Cardiac muscle cell (in vitro differentiated cells and primary cell): ENCODE data around the gene CMTM8. TPM values are rescaled to one million over a fixed set of nuclear protein-coding genes. Genes with fewer than 3 reads are reported as not detected.

Experiments
- DNase-seq, 2 donors: peaks; one replicate each; pipeline versions ENCODE4 v3.0.0 to v3.0.0-alpha.2; 2010 to 2017; ENCODE audit warnings: low read depth in 1 of 2, low spot score in 1 of 2
- H3K27ac ChIP-seq: fragments of 200-600 bp; sonication (generic); 2 replicates; pipeline ENCODE4 v1.5.1; 2016
- H3K27me3 ChIP-seq: fragments of 200-600 bp; sonication (generic); 2 replicates; pipeline ENCODE4 v1.6.0; 2016; ENCODE audit warnings: control low read depth
- H3K36me3 ChIP-seq: fragments of 200-600 bp; sonication (generic); 2 replicates; pipeline ENCODE4 v1.5.1; 2016; ENCODE audit warnings: control low read depth
- H3K4me1 ChIP-seq: fragments of 200-600 bp; sonication (generic); 2 replicates; pipeline ENCODE4 v1.8.1; 2017; ENCODE audit warnings: low read depth, mild to moderate bottlenecking, mixed run types
- H3K4me3 ChIP-seq: fragments of 200-600 bp; sonication (generic); 2 replicates; pipeline ENCODE4 v1.5.1; 2016; ENCODE audit warnings: mild to moderate bottlenecking
- H3K9me3 ChIP-seq: fragments of 200-600 bp; sonication (generic); 2 replicates; pipeline ENCODE4 v1.5.1; 2017; ENCODE audit warnings: low read depth, mild to moderate bottlenecking, control low read depth
- CTCF ChIP-seq: IDR thresholded peaks from 2 replicates; pipeline ENCODE4 v1.5.1; 2012; ENCODE audit warnings: low read depth, mild to moderate bottlenecking, low read length
- polyA plus RNA-seq: library from polyadenylated mRNA; unstranded; fragments of >200 nt; fragmentation: Nextera tagmentation; extraction: Ambion mirVana; gene quantifications from 2 replicates; pipeline ENCODE4 v1.2.1, GENCODE V29; 2016
- total RNA-seq: library from RNA; depleted of rRNA; stranded (reverse); fragments of >200 nt; gene quantifications from 2 replicates; pipeline ENCODE4 v1.2.3, GENCODE V29; 2016

CMTM8 gene
- total and polyA plus RNA-seq, 2 experiments from 2014 or later, result 6.9 to 12.5 TPM

GRCh38 chr3:32241100-32241499 is 2.6 kb downstream of the CMTM8 start:
- no peaks in the 10 kb centered on the region for H3K36me3 ChIP-seq
- no peak for DNase-seq
- no peaks in the 10 kb centered on the region for H3K9me3 ChIP-seq
- no peak for TF ChIP-seq CTCF
- H3K4me3 ChIP-seq, result no peak overlapping the region
- H3K4me1 ChIP-seq, result no peaks in the 10 kb centered on the region
- no peak overlapping the region for H3K27ac ChIP-seq
- H3K27me3 ChIP-seq, result peaks cover 11% of the 10 kb centered on the region

DNA sequence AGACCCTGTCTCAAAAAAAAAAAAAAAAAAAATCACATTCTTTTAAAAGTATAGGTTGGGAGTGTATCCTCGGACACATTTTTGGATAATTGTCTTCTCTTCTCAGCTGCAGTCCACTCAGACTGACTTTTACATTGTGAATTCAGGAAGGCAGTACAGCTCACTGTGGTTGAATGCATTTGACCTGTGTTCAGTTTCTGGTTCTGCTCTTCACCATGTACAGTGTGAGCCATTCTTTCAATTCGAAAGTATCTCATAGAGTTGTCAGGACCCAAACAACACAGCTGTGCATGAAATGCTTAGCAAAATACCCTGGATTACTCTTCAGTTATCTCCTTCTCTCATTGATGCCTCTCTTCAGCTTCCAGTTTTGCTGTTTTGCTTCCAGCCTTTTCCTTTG is 5.0 kb downstream of the CMTM8 start:
- no peaks in the 10 kb centered on the region for H3K4me1 ChIP-seq
- H3K9me3 ChIP-seq, result no peaks in the 10 kb centered on the region
- H3K36me3 ChIP-seq, result no peaks in the 10 kb centered on the region
- TF ChIP-seq CTCF, result no peak
- H3K4me3 ChIP-seq, result no peak overlapping the region
- DNase-seq, result no peak
- H3K27ac ChIP-seq, result no peak overlapping the region
- H3K27me3 ChIP-seq, result no peaks in the 10 kb centered on the region

- Histone ChIP-seq H3K4me3 (no peak overlapping the region), H3K4me1 (no peaks in the 10 kb centered on the region), H3K9me3 (no peaks in the 10 kb centered on the region), H3K27ac (no peak overlapping the region), H3K36me3 (no peaks in the 10 kb centered on the region), H3K27me3 (no peaks in the 10 kb centered on the region)
- no peak for TF ChIP-seq CTCF
- DNase-seq, result no peak
These were observed 6.7 kb downstream of the CMTM8 start for GRCh38 chr3:32245200-32245599.

DNA sequence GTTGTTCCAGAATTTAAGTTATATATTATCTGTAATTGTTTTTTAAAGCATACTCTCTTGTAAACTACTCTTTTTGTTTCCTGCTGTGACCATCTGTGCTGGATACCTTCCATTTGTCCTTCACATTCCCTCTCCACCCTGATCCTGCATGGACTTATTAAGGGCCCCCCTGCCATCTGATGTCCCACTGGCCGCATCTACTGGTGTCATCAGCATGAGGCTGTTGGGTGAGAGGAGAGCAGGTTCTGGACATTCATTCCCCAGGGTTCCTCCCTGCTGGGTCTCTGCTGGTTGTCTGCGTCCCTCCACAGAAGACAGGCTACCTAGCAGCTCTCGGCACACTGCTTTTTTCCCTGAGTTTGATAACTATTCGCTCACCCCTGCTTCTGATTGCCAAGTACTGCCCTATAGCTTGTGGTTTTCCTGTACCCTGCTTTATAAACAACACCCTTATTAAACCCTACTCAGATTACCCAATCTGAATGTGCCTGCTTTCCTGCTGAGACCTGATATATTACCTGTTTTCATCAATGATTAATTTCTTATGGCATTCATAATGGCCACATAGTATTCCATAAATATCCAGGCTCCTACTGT is 7.7 kb downstream of the CMTM8 start:
- Histone ChIP-seq H3K4me3 (no peak overlapping the region), H3K27me3 (no peaks in the 10 kb centered on the region), H3K9me3 (no peaks in the 10 kb centered on the region), H3K36me3 (no peaks in the 10 kb centered on the region), H3K4me1 (no peaks in the 10 kb centered on the region), H3K27ac (no peak overlapping the region)
- TF ChIP-seq CTCF, result no peak
- no peak for DNase-seq

GRCh38 chr3:32249184-32249782 is 10.8 kb downstream of the CMTM8 start:
- Histone ChIP-seq H3K9me3 (no peaks in the 10 kb centered on the region), H3K27me3 (no peaks in the 10 kb centered on the region), H3K27ac (no peak overlapping the region), H3K36me3 (no peaks in the 10 kb centered on the region), H3K4me1 (no peaks in the 10 kb centered on the region), H3K4me3 (no peak overlapping the region)
- no peak for TF ChIP-seq CTCF
- peak in 1 of 2 donors; percentile 94 for DNase-seq
